Ishikawa (cell line): Measurements from ENCODE around the gene PRKAR2A.

Experiments used
- CEBPB ChIP-seq: IDR thresholded peaks from 2 replicates; pipeline ENCODE4 v1.6.1; 2012
- CREB1 ChIP-seq: IDR thresholded peaks from 2 replicates; pipeline ENCODE4 v1.6.1; 2012; ENCODE audit warnings: low read depth
- EGR1 ChIP-seq: IDR thresholded peaks from 2 replicates; pipeline ENCODE4 v1.6.1; 2012
- EP300 ChIP-seq: IDR thresholded peaks from 2 replicates; pipeline ENCODE4 v1.6.1; 2012; ENCODE audit warnings: borderline replicate concordance
- FOXM1 ChIP-seq: IDR thresholded peaks from 2 replicates; pipeline ENCODE4 v1.6.1; 2012; ENCODE audit warnings: low read depth, borderline replicate concordance
- NFIC ChIP-seq: IDR thresholded peaks from 2 replicates; pipeline ENCODE4 v1.6.1; 2012
- RAD21 ChIP-seq: IDR thresholded peaks from 2 replicates; pipeline ENCODE4 v1.6.1; 2012; ENCODE audit warnings: low read depth
- TAF1 ChIP-seq: IDR thresholded peaks from 2 replicates; pipeline ENCODE4 v1.6.1; 2012; ENCODE audit warnings: low read depth, mild to moderate bottlenecking
- TCF12 ChIP-seq: IDR thresholded peaks from 2 replicates; pipeline ENCODE4 v1.6.1; 2012; ENCODE audit warnings: low read depth
- TEAD4 ChIP-seq: IDR thresholded peaks from 2 replicates; pipeline ENCODE4 v1.6.1; 2012
- YY1 ChIP-seq: IDR thresholded peaks from 2 replicates; pipeline ENCODE4 v1.6.1; 2012; ENCODE audit warnings: low read depth
- ZBTB7A ChIP-seq: IDR thresholded peaks from 2 replicates; pipeline ENCODE4 v1.6.1; 2012; ENCODE audit warnings: low read depth
- TF ChIP-seq, protein P1 (sequence below): IDR thresholded peaks from 2 replicates; pipeline ENCODE4 v1.6.1; 2012
- TF ChIP-seq, protein P2 (sequence below): IDR thresholded peaks from 2 replicates; pipeline ENCODE4 v1.6.1; 2012; ENCODE audit warnings: low read depth, mild to moderate bottlenecking
- TF ChIP-seq, protein P3 (sequence below): IDR thresholded peaks from 2 replicates; pipeline ENCODE4 v1.6.1; 2012

Gene PRKAR2A

DNA sequence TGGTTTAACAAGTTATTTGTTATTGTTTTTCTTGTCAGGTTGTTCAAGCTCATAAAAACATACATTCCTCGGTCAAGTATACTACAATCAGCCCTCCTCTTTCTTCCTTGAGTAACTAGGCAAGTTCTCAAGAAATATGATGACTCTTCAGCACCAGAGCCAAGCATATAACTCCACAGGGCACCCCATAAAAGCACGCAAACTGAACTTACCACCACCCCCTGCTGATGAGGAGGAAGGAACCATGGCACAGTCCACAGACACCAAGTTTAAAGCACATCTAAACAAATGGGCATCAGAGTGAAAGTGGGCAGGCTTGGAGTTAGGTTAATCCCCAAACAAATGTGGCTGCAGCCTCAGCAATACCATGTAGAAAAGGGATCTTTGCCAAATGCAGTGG is 135.9 kb downstream of the PRKAR2A start:
- TF ChIP-seq YY1 = no peak
- no peak for TF ChIP-seq TCF12
- no peak for TF ChIP-seq TAF1

DNA sequence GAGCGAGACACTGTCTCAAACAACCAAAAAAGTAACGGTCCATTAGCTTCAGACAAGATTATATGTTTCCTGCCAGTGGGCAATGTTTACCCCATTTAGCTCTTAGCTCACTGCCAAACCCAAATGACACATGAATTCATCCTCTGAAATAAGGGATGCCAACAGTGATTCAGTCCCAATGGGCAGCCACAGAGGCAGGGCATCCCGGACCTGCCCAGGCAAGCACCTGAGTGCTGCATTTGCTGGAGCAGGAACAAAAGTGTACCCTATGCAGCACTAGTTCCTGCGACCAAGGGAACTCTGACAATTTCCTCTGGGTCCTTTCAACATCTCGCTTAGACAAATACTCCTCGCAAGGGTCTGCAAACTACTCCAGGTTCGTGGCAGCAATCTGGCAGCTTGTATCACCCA is 138.6 kb downstream of the PRKAR2A start:
- no peak for TF ChIP-seq ZBTB7A
- TF ChIP-seq, protein P1, sequence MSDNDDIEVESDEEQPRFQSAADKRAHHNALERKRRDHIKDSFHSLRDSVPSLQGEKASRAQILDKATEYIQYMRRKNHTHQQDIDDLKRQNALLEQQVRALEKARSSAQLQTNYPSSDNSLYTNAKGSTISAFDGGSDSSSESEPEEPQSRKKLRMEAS = no peak
- no peak for TF ChIP-seq CREB1
- no peak for TF ChIP-seq EP300
- TF ChIP-seq TAF1 = no peak
- no peak for TF ChIP-seq FOXM1
- TF ChIP-seq, protein P2, sequence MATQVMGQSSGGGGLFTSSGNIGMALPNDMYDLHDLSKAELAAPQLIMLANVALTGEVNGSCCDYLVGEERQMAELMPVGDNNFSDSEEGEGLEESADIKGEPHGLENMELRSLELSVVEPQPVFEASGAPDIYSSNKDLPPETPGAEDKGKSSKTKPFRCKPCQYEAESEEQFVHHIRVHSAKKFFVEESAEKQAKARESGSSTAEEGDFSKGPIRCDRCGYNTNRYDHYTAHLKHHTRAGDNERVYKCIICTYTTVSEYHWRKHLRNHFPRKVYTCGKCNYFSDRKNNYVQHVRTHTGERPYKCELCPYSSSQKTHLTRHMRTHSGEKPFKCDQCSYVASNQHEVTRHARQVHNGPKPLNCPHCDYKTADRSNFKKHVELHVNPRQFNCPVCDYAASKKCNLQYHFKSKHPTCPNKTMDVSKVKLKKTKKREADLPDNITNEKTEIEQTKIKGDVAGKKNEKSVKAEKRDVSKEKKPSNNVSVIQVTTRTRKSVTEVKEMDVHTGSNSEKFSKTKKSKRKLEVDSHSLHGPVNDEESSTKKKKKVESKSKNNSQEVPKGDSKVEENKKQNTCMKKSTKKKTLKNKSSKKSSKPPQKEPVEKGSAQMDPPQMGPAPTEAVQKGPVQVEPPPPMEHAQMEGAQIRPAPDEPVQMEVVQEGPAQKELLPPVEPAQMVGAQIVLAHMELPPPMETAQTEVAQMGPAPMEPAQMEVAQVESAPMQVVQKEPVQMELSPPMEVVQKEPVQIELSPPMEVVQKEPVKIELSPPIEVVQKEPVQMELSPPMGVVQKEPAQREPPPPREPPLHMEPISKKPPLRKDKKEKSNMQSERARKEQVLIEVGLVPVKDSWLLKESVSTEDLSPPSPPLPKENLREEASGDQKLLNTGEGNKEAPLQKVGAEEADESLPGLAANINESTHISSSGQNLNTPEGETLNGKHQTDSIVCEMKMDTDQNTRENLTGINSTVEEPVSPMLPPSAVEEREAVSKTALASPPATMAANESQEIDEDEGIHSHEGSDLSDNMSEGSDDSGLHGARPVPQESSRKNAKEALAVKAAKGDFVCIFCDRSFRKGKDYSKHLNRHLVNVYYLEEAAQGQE = no peak
- TF ChIP-seq YY1 = no peak
- TF ChIP-seq TCF12 = no peak
- TF ChIP-seq CEBPB = no peak
- no peak for TF ChIP-seq TEAD4
- no peak for TF ChIP-seq RAD21
- TF ChIP-seq, protein P3, sequence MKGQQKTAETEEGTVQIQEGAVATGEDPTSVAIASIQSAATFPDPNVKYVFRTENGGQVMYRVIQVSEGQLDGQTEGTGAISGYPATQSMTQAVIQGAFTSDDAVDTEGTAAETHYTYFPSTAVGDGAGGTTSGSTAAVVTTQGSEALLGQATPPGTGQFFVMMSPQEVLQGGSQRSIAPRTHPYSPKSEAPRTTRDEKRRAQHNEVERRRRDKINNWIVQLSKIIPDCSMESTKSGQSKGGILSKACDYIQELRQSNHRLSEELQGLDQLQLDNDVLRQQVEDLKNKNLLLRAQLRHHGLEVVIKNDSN = no peak
- TF ChIP-seq NFIC = no peak
- no peak for TF ChIP-seq EGR1

DNA sequence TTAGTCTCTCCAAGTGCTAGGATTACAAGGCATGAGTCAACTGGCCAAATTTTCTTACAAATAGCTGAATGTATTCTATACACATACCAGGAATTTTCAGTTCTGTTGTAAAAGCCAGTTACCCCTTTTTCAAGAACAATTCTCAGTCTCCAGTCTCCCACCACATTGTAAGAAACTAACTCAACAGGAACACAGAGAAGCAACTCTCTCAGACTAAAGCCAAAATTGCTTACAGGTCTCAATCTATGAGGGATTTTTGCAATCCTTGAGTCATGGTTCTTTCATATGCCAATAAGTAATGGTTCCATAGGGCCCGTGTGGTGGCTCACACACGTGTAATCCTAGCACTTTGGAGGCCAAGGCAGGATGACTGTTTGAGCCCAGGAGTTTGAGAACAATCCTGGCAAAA is 139.2 kb downstream of the PRKAR2A start:
- TF ChIP-seq TEAD4 (no peak), TAF1 (no peak), FOXM1 (no peak), RAD21 (no peak), TCF12 (no peak), EGR1 (no peak), NFIC (no peak), YY1 (no peak), CREB1 (no peak), EP300 (no peak), CEBPB (no peak), ZBTB7A (no peak)
- TF ChIP-seq, protein P2 = no peak
- TF ChIP-seq, protein P1 = no peak
- TF ChIP-seq, protein P3 = no peak

DNA sequence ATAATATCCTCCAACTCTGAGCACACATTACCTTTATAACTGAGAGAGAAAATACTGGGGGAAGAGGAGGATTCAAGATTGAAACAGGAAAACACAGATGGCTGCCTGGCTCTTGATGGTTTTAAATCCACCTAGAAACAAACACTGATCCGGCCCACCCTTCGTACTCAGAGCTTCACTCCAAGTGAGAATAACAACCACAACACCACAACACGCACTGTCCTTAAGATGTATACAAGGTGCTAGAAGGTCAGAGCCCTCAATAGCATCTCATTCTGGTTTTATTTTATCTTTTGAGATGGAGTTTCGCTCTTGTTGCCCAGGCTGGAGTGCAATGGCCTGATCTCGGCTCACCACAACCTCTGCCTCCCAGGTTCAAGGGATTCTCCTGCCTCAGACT is 140.5 kb downstream of the PRKAR2A start:
- TF ChIP-seq CEBPB (no peak), YY1 (no peak), CREB1 (no peak), NFIC (no peak), FOXM1 (no peak), TAF1 (no peak), RAD21 (no peak), ZBTB7A (no peak), EP300 (no peak), EGR1 (no peak)
- TF ChIP-seq, protein P1 = no peak

DNA sequence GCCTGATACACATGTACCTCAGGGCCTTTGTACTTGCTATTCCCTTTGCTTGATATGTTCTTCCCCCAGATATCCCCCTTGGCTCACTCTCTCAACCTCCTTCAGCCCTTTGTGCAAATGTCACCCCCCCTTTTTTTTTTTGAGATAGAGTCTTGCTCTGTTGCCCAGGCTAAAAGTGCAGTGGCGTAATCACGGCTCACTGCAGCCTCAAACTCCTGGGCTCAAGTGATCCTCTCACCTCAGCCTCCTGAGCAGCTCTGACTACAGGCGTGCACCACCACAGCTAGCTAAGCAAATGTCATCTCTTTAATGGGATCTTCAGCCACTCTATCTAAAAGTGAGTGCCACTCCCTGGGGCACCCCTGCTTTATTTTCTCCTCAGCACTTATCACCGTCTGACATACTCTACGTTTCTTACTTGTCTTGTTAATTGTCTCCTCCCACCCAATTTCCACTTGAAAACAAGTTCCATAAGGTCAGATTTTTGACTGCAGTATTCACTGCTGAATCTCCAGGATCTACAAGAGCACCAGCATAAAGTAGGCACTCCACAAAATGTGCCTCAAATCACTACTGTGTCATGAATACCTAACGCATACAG is 145.3 kb downstream of the PRKAR2A start:
- TF ChIP-seq TEAD4 (no peak), TCF12 (no peak), NFIC (no peak), YY1 (no peak), FOXM1 (no peak), EP300 (no peak), CREB1 (no peak), TAF1 (no peak), RAD21 (no peak), CEBPB (no peak), ZBTB7A (no peak)
- TF ChIP-seq, protein P3 = no peak
- TF ChIP-seq, protein P1 = no peak
